Esophagus muscularis mucosa (tissue), 4 donors: ENCODE data around the gene RFNG.

Source experiments
- EP300 ChIP-seq: sonication (generic); formaldehyde crosslinking; IDR thresholded peaks from one replicate; pipeline ENCODE4 v1.6.1; 2017; ENCODE audit warnings: antibody characterized with exemption
- POLR2A ChIP-seq: fragments of 450-650 bp; IDR thresholded peaks from one replicate; pipeline ENCODE4 v1.6.1; 2017; ENCODE audit warnings: antibody characterized with exemption, moderate library complexity, mild to moderate bottlenecking, low read depth
- POLR2AphosphoS5 ChIP-seq, 2 donors: sonication (generic); formaldehyde crosslinking; IDR thresholded peaks; one replicate each; pipeline ENCODE4 v1.6.1; 2017; ENCODE audit warnings: antibody characterized with exemption in 2 of 2
- TF ChIP-seq, protein P1 (sequence below), 3 experiments: fragments of 200-600 bp in 2 of 3; fragments of 450-650 bp in 1 of 3; sonication (generic) in 2 of 3; IDR thresholded peaks; one replicate each; pipeline ENCODE4 v1.5.1; 2017 to 2019; ENCODE audit warnings: antibody characterized with exemption in 3 of 3, mild to moderate bottlenecking in 2 of 3, moderate library complexity in 1 of 3

DNA sequence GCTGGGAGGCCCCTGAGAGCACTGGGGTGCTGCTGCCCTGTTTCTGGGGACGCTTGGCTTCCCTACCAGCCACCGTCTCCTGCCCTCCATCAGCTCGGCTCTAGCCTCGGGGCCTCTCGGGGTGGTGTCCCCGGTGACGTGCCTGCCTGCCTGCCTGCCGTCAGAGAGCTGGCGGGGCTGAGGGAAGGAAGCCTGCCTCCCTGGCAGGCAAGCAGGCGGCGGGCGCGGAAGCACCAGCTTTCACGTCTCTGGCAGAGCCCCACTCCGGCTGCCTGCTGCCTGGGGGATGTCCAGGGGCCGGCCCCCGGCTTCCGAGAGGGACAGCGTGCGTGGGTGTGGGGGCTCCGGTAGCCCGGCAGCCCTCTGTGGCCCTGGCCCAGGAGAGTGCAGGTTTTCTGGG is 38.3 kb downstream of the RFNG start:
- TF ChIP-seq, protein P1, sequence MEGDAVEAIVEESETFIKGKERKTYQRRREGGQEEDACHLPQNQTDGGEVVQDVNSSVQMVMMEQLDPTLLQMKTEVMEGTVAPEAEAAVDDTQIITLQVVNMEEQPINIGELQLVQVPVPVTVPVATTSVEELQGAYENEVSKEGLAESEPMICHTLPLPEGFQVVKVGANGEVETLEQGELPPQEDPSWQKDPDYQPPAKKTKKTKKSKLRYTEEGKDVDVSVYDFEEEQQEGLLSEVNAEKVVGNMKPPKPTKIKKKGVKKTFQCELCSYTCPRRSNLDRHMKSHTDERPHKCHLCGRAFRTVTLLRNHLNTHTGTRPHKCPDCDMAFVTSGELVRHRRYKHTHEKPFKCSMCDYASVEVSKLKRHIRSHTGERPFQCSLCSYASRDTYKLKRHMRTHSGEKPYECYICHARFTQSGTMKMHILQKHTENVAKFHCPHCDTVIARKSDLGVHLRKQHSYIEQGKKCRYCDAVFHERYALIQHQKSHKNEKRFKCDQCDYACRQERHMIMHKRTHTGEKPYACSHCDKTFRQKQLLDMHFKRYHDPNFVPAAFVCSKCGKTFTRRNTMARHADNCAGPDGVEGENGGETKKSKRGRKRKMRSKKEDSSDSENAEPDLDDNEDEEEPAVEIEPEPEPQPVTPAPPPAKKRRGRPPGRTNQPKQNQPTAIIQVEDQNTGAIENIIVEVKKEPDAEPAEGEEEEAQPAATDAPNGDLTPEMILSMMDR (IDR thresholded peaks at IDR 0.05): no peak
- TF ChIP-seq POLR2A: no peak
- no peak for TF ChIP-seq POLR2AphosphoS5 (IDR thresholded peaks at IDR 0.05)
- TF ChIP-seq EP300: no peak
